ENCODE results near the gene TOGARAM2. TPM values are rescaled to one million over a fixed set of nuclear protein-coding genes. Genes with fewer than 3 reads are reported as not detected.
A peak's percentile ranks its signal among the peaks of the same experiment; 100 is the strongest.

The TOGARAM2 gene
- total RNA-seq, 1 donor: 0.72 TPM

DNA sequence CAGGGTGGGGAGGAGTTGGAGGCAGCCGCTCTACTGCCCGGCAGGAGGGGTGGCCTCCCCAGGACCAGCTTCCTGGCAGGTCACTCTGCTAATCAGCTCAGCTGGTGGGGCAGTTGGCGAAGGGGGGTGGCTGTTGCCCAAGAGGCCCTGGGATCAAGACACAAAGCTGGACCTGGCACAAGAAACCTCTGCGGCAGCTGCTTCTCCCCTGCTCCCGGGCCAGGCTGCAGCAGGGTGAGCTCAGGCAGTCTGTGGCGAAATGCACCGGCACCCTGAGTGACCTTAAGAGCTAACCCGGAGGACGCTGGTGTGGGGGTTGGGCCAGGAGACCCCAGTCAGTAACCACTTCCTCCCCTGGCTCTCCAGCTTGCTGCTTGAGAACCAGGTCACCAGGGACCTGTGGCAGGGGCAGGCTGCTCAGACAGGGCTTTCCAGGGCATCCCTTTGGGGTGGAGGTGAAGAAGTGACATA, 31.1 kb downstream of the TOGARAM2 start:
- H3K9me3 ChIP-seq (ENCODE audit: low read depth, low read length): no peaks in the 10 kb centered on the region
- DNase-seq (ENCODE audit: insufficient read length, low spot score, missing footprints): peak; percentile 79
- peaks cover 32% of the 10 kb centered on the region for H3K4me1 ChIP-seq (ENCODE audit: insufficient read depth, low read length)
- TF ChIP-seq, protein P1, sequence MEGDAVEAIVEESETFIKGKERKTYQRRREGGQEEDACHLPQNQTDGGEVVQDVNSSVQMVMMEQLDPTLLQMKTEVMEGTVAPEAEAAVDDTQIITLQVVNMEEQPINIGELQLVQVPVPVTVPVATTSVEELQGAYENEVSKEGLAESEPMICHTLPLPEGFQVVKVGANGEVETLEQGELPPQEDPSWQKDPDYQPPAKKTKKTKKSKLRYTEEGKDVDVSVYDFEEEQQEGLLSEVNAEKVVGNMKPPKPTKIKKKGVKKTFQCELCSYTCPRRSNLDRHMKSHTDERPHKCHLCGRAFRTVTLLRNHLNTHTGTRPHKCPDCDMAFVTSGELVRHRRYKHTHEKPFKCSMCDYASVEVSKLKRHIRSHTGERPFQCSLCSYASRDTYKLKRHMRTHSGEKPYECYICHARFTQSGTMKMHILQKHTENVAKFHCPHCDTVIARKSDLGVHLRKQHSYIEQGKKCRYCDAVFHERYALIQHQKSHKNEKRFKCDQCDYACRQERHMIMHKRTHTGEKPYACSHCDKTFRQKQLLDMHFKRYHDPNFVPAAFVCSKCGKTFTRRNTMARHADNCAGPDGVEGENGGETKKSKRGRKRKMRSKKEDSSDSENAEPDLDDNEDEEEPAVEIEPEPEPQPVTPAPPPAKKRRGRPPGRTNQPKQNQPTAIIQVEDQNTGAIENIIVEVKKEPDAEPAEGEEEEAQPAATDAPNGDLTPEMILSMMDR (IDR thresholded peaks at IDR 0.05; ENCODE audit: extremely low read depth, low read depth, low read length): no peak
- no peak overlapping the region for H3K4me3 ChIP-seq (ENCODE audit: insufficient read depth, low read length)
- H4K20me1 ChIP-seq (ENCODE audit: insufficient read depth, low read length): no peaks in the 10 kb centered on the region
- H3K79me2 ChIP-seq (ENCODE audit: insufficient read depth, low read length): no peaks in the 10 kb centered on the region
- no peak overlapping the region for H2AFZ ChIP-seq (ENCODE audit: low read length)
- H3K36me3 ChIP-seq (ENCODE audit: insufficient read depth, low read length): no peaks in the 10 kb centered on the region
- no peaks in the 10 kb centered on the region for H3K27me3 ChIP-seq (ENCODE audit: insufficient read depth, low read length)
- no peak overlapping the region for H3K27ac ChIP-seq (ENCODE audit: low read depth, low read length)
- H3K4me2 ChIP-seq (ENCODE audit: insufficient read depth, low read length): no peak overlapping the region

DNA sequence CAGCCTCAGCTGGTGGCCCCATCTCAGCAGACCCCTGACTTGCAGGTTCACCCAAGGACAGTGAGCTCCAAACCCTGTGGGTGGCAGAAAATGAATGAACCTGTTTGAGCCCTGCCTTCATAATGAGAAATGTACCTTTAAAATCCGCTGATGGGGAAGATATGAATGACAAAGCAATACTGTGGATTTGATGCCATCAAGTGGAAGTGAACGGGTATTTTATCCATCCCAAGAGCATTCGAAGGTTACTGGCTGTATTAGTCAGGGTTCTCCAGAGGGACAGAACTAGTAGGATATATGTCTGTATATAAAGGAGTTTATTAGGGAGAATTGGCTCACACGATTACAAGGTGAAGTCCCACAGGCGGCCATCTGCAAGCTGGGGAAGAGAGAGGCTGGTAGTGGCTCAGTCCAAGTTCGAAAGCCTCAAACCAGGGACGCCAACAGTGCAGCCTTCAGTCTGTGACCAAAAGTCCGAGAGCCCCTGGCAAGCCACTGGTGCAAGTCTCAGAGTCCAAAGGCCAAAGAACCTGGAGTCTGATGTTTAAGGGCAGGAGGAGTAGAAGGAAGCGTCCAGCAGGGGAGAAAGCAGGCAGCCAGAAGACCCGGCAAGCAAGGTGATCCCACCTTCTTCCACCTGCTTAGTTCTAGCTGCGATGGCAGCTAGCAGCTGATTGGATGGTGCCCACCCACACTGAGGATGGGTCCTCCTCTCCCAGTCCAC, 32.1 kb downstream of the TOGARAM2 start:
- Histone ChIP-seq H2AFZ (ENCODE audit: low read length) (no peak overlapping the region), H4K20me1 (ENCODE audit: insufficient read depth, low read length) (no peaks in the 10 kb centered on the region), H3K36me3 (ENCODE audit: insufficient read depth, low read length) (no peaks in the 10 kb centered on the region), H3K79me2 (ENCODE audit: insufficient read depth, low read length) (no peaks in the 10 kb centered on the region), H3K9me3 (ENCODE audit: low read depth, low read length) (no peaks in the 10 kb centered on the region), H3K27me3 (ENCODE audit: insufficient read depth, low read length) (no peaks in the 10 kb centered on the region), H3K27ac (ENCODE audit: low read depth, low read length) (no peak overlapping the region), H3K4me1 (ENCODE audit: insufficient read depth, low read length) (peaks cover 32% of the 10 kb centered on the region), H3K4me2 (ENCODE audit: insufficient read depth, low read length) (no peak overlapping the region), H3K4me3 (ENCODE audit: insufficient read depth, low read length) (no peak overlapping the region)
- TF ChIP-seq, protein P1 (IDR thresholded peaks at IDR 0.05; ENCODE audit: extremely low read depth, low read depth, low read length): peak; percentile 27
- DNase-seq (ENCODE audit: insufficient read length, low spot score, missing footprints): no peak

DNA sequence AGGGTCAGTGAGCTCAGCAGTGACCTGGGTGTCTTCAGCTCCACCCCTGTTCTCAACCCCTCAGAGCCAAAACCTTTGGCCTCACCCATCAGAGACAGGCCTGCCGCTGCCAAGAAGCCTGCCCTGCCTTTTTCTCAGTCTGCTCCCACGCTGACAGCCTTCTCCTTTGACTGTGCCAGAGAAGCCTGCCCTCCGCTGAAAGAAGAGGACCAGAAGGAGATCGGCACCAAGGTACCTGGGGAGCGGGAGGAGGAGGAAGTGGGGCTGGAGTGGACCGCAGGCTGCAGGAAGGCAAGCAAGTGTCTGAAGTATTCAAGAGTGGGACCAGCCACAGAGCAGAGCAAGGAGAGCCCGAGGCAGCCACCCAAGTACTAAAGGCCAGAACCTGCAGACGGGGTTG, 33.2 kb downstream of the TOGARAM2 start:
- Histone ChIP-seq H3K4me3 (ENCODE audit: insufficient read depth, low read length) (no peak overlapping the region), H2AFZ (ENCODE audit: low read length) (no peak overlapping the region), H3K79me2 (ENCODE audit: insufficient read depth, low read length) (no peaks in the 10 kb centered on the region), H3K27me3 (ENCODE audit: insufficient read depth, low read length) (no peaks in the 10 kb centered on the region), H3K4me2 (ENCODE audit: insufficient read depth, low read length) (peak overlapping the region; percentile 49), H3K27ac (ENCODE audit: low read depth, low read length) (no peak overlapping the region), H3K4me1 (ENCODE audit: insufficient read depth, low read length) (peaks cover 32% of the 10 kb centered on the region), H4K20me1 (ENCODE audit: insufficient read depth, low read length) (no peaks in the 10 kb centered on the region), H3K36me3 (ENCODE audit: insufficient read depth, low read length) (no peaks in the 10 kb centered on the region), H3K9me3 (ENCODE audit: low read depth, low read length) (no peaks in the 10 kb centered on the region)
- TF ChIP-seq, protein P1 (IDR thresholded peaks at IDR 0.05; ENCODE audit: extremely low read depth, low read depth, low read length): no peak
- DNase-seq (ENCODE audit: insufficient read length, low spot score, missing footprints): no peak

DNA sequence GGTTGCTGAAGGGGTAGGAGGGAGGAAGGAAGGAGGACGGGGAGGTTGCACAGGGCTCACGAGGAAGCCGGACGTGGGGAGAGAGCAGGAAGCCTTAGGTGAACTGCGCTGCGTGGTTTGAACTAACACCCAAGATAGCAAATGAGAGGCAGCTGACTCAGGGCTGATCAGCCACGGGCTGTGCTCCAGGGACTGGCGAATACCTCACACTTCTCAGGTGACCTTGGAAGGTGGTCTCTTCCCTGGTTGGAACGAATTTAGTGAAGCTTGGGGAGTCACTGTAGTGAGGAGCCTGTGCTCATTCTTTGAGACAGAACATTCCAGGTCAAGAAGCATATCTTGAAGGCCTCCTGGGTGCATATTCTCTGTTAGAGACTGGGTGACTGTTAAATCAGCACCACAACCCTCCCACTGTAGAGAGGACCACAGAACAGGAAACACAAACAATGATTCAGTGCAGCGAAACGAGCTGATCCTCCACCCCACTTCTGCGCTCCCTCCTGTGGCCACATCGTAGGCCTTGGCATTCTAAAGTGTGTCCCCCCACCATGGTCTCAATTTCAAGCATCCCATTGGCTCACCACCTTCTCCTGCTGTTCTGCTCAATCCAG, 33.8 kb downstream of the TOGARAM2 start:
- Histone ChIP-seq H3K4me3 (ENCODE audit: insufficient read depth, low read length) (no peak overlapping the region), H4K20me1 (ENCODE audit: insufficient read depth, low read length) (no peaks in the 10 kb centered on the region), H3K27ac (ENCODE audit: low read depth, low read length) (peak overlapping the region; percentile 9), H3K9me3 (ENCODE audit: low read depth, low read length) (no peaks in the 10 kb centered on the region), H3K36me3 (ENCODE audit: insufficient read depth, low read length) (no peaks in the 10 kb centered on the region), H3K4me1 (ENCODE audit: insufficient read depth, low read length) (peaks cover 32% of the 10 kb centered on the region), H3K4me2 (ENCODE audit: insufficient read depth, low read length) (peak overlapping the region; percentile 49), H3K79me2 (ENCODE audit: insufficient read depth, low read length) (no peaks in the 10 kb centered on the region), H3K27me3 (ENCODE audit: insufficient read depth, low read length) (no peaks in the 10 kb centered on the region), H2AFZ (ENCODE audit: low read length) (peak overlapping the region; percentile 25)
- DNase-seq (ENCODE audit: insufficient read length, low spot score, missing footprints): peak; percentile 97
- TF ChIP-seq, protein P1 (IDR thresholded peaks at IDR 0.05; ENCODE audit: extremely low read depth, low read depth, low read length): peak; percentile 29
